A549 (cell line): ENCODE results near the gene PRAC2.

Experiments used
- CBX2 ChIP-seq: fragments of 200-600 bp; sonication (generic); IDR thresholded peaks from 2 replicates; pipeline ENCODE4 v1.6.1; 2016; ENCODE audit warnings: low read depth, mild to moderate bottlenecking, borderline replicate concordance
- CEBPB ChIP-seq, 2 experiments: fragments of >200 bp in 1 of 2; sonication (Bioruptor Twin) in 1 of 2; formaldehyde crosslinking in 1 of 2; IDR thresholded peaks; 2 replicates each; pipeline ENCODE4 v1.6.1; 2012 to 2016
- CHD2 ChIP-seq: fragments of 150-350 bp; IDR thresholded peaks from 2 replicates; pipeline ENCODE4 v1.6.1; 2014; ENCODE audit warnings: low read length; ENCODE audit not compliant: partially characterized antibody
- CTCF ChIP-seq: fragments of >200 bp; sonication (Bioruptor Twin); formaldehyde crosslinking; IDR thresholded peaks from 3 replicates; pipeline ENCODE4 v1.5.1; 2016
- ESRRA ChIP-seq: fragments of 150-350 bp; IDR thresholded peaks from 2 replicates; pipeline ENCODE4 v1.6.1; 2014; ENCODE audit warnings: mild to moderate bottlenecking, low read length, borderline replicate concordance
- HMGXB4 ChIP-seq: fragments of 250-450 bp; sonication (Bioruptor Pico); IDR thresholded peaks from 2 replicates; pipeline ENCODE4 v1.5.0; 2021; ENCODE audit warnings: mild to moderate bottlenecking, moderate library complexity, borderline replicate concordance
- HOXA7 ChIP-seq: fragments of 250-450 bp; sonication (Bioruptor Pico); IDR thresholded peaks from 2 replicates; pipeline ENCODE4 v1.5.0; 2020; ENCODE audit warnings: mild to moderate bottlenecking, moderate library complexity
- NFE2L2 ChIP-seq: fragments of 150-350 bp; conservative IDR thresholded peaks from 2 replicates; pipeline ENCODE4 v1.6.1; 2014; ENCODE audit warnings: low read length
- PBX3 ChIP-seq: IDR thresholded peaks from 2 replicates; pipeline ENCODE4 v1.6.1; 2012
- POLR2A ChIP-seq: IDR thresholded peaks from 2 replicates; pipeline ENCODE4 v1.6.1; 2012; ENCODE audit warnings: mild to moderate bottlenecking, low read length
- REST ChIP-seq: fragments of 200-600 bp; sonication (generic); IDR thresholded peaks from 2 replicates; pipeline ENCODE4 v1.6.1; 2016; ENCODE audit warnings: antibody characterized with exemption, mild to moderate bottlenecking, moderate library complexity
- RFX5 ChIP-seq: fragments of 450-650 bp; IDR thresholded peaks from 2 replicates; pipeline ENCODE4 v1.7.1; 2014; ENCODE audit warnings: antibody characterized with exemption, mild to moderate bottlenecking, moderate library complexity
- RNF2 ChIP-seq: fragments of 200-600 bp; sonication (generic); IDR thresholded peaks from 2 replicates; pipeline ENCODE4 v1.6.1; 2016; ENCODE audit warnings: low read depth, mild to moderate bottlenecking, antibody characterized with exemption, moderate library complexity, borderline replicate concordance
- USF2 ChIP-seq: fragments of 450-650 bp; IDR thresholded peaks from 2 replicates; pipeline ENCODE4 v1.6.1; 2014; ENCODE audit warnings: antibody characterized with exemption

GRCh38 chr17:48738424-48738802 is 15.4 kb downstream of the PRAC2 start:
- TF ChIP-seq CTCF (no peak), REST (no peak), USF2 (no peak), CBX2 (no peak), POLR2A (no peak), HMGXB4 (no peak), HOXA7 (no peak), NFE2L2 (no peak), RFX5 (no peak), PBX3 (no peak), ESRRA (no peak), CHD2 (no peak), CEBPB (IDR thresholded peaks at IDR 0.05) (no peak), RNF2 (no peak)
